ENCODE results near the gene FCF1.

DNA sequence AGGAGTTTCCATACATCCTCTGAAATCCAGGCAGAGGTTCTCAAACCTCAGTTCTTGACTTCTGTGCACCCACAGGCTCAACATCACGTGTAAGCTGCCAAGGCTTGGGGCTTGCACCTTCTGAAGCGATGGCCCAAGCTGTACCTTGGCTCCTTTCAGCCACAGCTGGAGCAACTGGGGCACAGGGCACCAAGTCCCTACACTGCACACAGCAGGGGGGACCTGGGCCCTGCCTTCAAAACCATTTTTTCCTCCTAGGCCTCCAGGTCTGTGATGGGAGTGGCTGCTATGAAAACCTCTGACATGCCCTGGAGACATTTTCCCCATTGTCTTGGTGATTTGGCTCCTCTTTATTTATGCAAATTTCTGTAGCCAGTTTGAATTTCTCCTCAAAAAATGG, 10.7 kb upstream of the FCF1 start:
- TF ChIP-seq CTCF (IDR thresholded peaks at IDR 0.05; ENCODE audit: borderline replicate concordance, extremely low read depth, low read length, poor library complexity, severe bottlenecking) = no peak
- TF ChIP-seq EZH2 (IDR thresholded peaks at IDR 0.05; ENCODE audit: borderline replicate concordance, low read depth, low read length, severe bottlenecking) = no peak
